DND-41 (cell line): Measurements from ENCODE around the gene DYRK1A.

ENCODE experiments used
- CTCF ChIP-seq: IDR thresholded peaks from 2 replicates; pipeline ENCODE4 v1.5.1; 2012; ENCODE audit warnings: borderline replicate concordance, low read length, moderate library complexity, mild to moderate bottlenecking; ENCODE audit not compliant: poor library complexity, severe bottlenecking; ENCODE audit errors: extremely low read depth
- EZH2 ChIP-seq: IDR thresholded peaks from 3 replicates; pipeline ENCODE4 v1.6.1; 2012; ENCODE audit warnings: borderline replicate concordance, low read depth, mild to moderate bottlenecking, moderate library complexity, low read length, inconsistent platforms; ENCODE audit not compliant: severe bottlenecking

GRCh38 chr21:37460196-37460595 lies 93.6 kb downstream of the DYRK1A start:
- TF ChIP-seq CTCF, result peak; percentile 39
- TF ChIP-seq EZH2, result no peak
